OCI-LY7 (cell line): ENCODE measurements around the gene PDGFD.

Experiments
- CTCF ChIP-seq: fragments of 200-600 bp; sonication (generic); conservative IDR thresholded peaks from 2 replicates; pipeline ENCODE4 v1.5.1; 2014; ENCODE audit warnings: mild to moderate bottlenecking, antibody characterized with exemption, low read length, moderate library complexity, mixed read lengths
- EZH2phosphoT487 ChIP-seq: fragments of 200-600 bp; sonication (generic); IDR thresholded peaks from 2 replicates; pipeline ENCODE4 v1.6.1; 2018; ENCODE audit warnings: low read depth, borderline replicate concordance, mild to moderate bottlenecking, mixed run types, antibody characterized with exemption, low read length, moderate library complexity, mixed read lengths

- no peak for TF ChIP-seq CTCF
- TF ChIP-seq EZH2phosphoT487 = no peak
Observed at GRCh38 chr11:104053743-104054478, 110.0 kb downstream of the PDGFD start.
